Measurements from ENCODE around the gene COQ7.

GRCh38 chr16:19093631-19094541, 26.5 kb downstream of the COQ7 start:
- TF ChIP-seq CTCF (IDR thresholded peaks at IDR 0.05) (no peak), POLR2AphosphoS5 (IDR thresholded peaks at IDR 0.05) (no peak), POLR2A (IDR thresholded peaks at IDR 0.05) (no peak), EP300 (IDR thresholded peaks at IDR 0.05; ENCODE audit: low read depth) (no peak)

Measured in transverse colon (tissue), 4 donors.